ENCODE results near the gene PNPLA2.

DNA sequence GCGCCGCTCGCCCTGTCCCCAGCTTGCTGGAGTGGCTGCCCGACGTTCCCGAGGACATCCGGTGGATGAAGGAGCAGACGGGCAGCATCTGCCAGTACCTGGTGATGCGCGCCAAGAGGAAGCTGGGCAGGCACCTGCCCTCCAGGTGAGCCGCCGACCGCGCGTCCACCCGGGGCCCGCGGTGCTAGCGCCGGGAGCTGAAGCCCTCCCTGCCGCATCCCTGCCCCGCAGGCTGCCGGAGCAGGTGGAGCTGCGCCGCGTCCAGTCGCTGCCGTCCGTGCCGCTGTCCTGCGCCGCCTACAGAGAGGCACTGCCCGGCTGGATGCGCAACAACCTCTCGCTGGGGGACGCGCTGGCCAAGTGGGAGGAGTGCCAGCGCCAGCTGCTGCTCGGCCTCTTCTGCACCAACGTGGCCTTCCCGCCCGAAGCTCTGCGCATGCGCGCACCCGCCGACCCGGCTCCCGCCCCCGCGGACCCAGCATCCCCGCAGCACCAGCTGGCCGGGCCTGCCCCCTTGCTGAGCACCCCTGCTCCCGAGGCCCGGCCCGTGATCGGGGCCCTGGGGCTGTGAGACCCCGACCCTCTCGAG is 5.7 kb downstream of the PNPLA2 start:
- no peak for TF ChIP-seq CTCF (IDR thresholded peaks at IDR 0.05)
- TF ChIP-seq EZH2phosphoT487 (IDR thresholded peaks at IDR 0.05): no peak
